ENCODE measurements around the gene SERPIND1.

DNA sequence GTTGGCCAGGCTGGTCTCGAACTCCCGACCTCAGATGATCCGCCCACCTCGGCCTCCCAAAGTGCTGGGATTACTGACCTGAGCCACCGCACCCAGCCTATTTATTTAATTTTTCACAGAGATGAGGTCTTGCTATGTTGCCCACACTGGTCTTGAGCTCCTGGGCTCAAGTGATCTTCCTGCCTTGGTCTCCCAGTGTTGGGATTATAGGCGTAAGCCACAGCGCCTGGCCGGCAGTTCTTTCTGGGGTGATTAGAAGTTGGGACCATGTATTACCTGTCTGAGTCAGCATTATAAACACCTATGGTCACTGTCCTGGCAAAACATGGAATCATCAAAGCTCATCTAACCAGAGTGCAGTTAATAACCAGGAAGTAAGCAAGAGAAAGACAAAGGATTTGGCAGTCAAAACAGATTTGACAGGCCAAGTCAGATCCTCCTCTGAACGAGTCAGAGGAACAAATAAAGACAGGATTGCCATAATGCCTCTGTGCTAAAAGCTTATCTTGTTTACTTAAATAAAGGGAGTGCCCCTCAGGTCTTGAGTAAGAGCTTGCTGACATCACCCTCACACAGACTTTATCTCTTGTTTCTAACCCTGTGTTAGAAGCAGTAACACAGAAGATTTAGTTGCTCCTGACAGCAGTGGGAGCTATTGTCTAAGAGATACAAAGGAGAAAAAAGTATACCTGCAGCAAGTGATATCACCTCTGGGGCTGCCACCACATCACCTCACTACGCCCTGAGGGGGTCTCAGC is 3.7 kb downstream of the SERPIND1 start:
- TF ChIP-seq EZH2 (IDR thresholded peaks at IDR 0.05; ENCODE audit: borderline replicate concordance, low read depth, low read length, poor library complexity, severe bottlenecking) = no peak
- TF ChIP-seq, protein P1, sequence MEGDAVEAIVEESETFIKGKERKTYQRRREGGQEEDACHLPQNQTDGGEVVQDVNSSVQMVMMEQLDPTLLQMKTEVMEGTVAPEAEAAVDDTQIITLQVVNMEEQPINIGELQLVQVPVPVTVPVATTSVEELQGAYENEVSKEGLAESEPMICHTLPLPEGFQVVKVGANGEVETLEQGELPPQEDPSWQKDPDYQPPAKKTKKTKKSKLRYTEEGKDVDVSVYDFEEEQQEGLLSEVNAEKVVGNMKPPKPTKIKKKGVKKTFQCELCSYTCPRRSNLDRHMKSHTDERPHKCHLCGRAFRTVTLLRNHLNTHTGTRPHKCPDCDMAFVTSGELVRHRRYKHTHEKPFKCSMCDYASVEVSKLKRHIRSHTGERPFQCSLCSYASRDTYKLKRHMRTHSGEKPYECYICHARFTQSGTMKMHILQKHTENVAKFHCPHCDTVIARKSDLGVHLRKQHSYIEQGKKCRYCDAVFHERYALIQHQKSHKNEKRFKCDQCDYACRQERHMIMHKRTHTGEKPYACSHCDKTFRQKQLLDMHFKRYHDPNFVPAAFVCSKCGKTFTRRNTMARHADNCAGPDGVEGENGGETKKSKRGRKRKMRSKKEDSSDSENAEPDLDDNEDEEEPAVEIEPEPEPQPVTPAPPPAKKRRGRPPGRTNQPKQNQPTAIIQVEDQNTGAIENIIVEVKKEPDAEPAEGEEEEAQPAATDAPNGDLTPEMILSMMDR (conservative IDR thresholded peaks at IDR 0.05; ENCODE audit: low read depth, low read length) = no peak
